COLO829 (cell line): ENCODE data around the gene ADAM29.

ENCODE experiments used
- DNase-seq: peaks from one replicate; pipeline ENCODE4 v3.0.0; 2012; ENCODE audit warnings: low spot score

Gene ADAM29

DNA sequence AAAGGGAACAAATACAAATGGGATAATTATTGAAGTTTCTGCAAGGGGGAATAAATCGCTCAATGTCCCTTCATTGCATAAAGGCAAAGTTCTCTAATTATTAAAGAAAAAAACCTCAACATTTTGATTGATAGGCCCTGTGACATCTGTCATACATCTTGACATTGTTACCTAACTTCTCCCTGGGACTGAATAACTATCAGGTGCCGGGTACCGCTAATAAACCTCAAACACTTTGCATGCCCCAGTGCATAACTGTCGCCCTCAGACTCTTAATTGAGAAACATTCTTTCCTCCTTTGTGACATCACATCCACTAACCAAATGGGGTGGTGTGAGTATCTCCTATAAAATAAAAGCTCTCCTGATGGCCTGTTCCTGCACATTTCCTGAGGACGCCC, at the start of gene ADAM29:
ADAM29 (plus strand) TSS at position 301 of the 400 bp plus-strand sequence. CDS start 57,168 bp downstream, outside the sequence.
- no peak for DNase-seq

DNA sequence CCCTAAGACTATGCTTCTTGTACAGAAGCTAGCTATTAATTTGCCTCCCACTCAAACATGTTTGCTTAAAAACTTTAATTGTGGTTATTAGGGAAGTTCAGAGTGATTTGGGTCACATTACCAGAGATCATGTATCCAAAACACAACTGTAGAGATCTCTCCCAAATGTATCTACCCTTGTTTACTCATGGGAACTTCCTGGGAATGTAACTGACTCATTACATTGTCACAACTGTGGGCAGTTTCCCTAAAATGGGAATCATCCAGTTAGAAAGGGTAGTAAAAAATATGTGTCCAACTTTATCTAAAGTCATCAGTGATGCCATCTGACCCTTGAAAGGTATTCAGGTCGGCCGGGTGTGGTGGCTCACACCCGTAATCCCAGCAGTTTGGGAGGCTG, 48.8 kb upstream of the ADAM29 start:
- no peak for DNase-seq

GRCh38 chr4:174870311-174870710, 47.8 kb upstream of the ADAM29 start:
- DNase-seq, result no peak

DNA sequence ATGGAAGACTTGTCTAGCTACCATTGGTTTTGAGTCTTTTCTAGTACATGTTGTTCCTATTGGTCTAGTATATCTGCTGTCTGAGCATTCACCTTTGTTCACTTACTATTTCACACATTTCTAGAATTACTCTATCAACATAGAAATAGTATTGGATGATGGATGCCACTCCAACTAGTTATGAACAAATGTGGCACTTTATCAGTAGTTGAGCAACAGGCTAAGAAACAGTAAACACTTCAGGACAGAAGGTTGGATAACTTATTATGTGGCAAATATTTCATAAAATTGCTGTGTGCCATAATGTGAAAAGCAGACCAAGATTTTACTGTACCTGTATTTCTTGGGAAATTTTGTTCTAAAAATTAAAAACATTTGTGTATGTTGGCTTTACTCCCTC, 46.8 kb upstream of the ADAM29 start:
- DNase-seq, result no peak

GRCh38 chr4:174873146-174873545, 45.0 kb upstream of the ADAM29 start:
- DNase-seq, result peak; percentile 56

GRCh38 chr4:174873931-174874330, 44.2 kb upstream of the ADAM29 start:
- peak; percentile 45 for DNase-seq

- no peak for DNase-seq
Observed at GRCh38 chr4:174874898-174875297, 43.3 kb upstream of the ADAM29 start.

GRCh38 chr4:174880001-174880400, 38.2 kb upstream of the ADAM29 start:
- DNase-seq, result no peak

DNA sequence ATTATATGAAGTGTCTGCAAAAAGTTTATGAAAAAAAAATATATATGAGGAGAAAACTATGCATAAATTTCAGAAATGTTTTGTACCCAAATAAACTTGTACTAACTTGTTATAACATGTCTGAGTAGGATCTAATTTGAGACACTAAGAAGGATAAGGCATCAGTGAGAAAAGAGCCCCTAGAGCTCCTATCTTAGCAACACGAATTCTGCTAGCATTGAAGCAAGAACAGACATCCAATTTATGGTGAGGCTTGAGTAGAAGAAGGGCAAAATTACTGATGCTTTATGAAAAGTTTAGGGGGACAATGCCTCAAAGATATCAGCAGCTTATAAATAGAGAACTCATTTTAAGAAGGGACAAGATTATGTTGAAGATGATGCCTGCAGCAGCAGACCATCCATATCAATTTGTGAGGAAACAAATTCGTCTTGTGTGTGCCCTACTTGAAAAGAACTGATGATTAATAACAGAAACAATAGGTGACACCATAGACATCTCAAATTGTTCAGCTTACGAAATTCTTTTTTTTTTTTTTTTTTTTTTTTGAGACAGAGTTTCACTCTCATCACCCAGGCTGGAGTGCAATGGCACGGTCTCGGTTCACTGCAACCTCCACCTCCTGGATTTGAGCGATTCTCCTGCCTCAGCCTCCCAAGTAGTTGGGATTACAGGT, 35.7 kb upstream of the ADAM29 start:
- DNase-seq, result no peak

- no peak for DNase-seq
Observed at GRCh38 chr4:174907508-174907907, 10.7 kb upstream of the ADAM29 start.

DNA sequence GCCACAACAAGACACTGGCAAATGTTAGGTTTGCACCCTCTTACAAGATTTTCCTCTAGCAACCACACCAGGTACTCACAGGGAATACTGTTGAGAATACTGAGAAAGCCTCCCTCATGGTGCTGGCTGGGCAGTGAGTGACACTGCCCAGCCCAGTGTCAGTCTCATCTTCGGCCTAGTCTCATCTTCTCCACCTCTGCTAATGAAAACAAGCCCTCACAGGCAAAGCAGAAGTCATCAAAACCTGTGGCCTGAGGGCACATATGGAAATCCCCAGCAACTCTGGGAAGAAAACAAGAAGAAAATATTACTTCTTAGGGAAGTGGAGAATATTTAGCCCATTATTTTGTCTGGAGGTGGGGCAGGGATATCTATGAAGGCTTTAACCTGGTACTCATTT, 7.9 kb upstream of the ADAM29 start:
- no peak for DNase-seq

DNA sequence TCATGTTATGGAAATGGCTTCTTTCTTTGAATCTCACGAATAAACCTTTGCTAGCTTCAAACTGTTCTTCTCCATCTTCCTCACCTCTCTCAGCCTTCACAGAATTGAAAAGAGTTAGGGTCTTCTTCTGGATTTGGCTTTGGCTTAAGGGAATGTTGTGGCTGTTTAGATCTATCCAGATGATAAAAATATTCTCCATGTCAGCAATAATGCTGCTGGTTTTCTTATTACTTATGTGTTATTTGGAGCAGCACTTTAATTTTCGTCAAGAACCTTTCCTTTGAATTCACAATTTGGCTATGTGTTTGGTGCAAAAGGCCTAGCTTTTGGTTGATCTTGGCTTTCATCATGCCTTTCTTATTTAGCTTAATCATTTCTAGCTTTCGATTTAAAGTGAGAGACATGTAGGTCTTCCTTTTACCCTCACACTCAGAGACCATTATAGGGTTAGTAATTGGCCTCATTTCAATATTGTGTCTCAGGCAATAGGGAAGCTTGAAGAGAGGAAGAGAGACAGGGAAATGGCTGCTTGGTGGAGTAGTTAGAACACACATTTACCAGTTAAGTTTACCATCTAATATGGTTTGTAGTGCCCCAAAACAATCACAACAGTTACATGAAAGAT, 5.1 kb upstream of the ADAM29 start:
- no peak for DNase-seq

DNA sequence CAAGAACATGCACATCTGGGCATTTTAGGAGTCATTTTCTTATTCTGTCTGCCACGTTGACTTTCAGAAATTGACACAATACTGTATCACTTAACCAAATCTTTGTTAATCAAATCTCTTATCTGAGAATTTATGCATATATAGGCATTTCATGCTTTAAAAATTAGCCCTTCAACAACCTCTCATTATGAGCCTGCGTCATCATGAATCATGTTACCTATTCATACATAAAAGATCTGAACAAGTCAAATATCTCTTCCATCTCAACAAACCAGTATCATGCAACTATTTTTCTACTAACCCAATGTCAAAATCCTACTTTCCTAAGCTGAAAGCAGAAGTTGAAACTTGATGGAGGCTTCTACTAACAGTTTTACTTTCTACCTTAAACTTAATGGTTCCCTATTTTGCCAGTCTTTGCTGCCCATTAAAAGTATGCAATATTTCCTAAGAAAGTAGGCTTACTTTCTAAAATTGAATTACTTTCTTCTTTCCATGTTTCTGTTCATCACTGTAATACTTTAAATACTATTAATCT, 1.8 kb downstream of the ADAM29 start:
- DNase-seq, result no peak

DNA sequence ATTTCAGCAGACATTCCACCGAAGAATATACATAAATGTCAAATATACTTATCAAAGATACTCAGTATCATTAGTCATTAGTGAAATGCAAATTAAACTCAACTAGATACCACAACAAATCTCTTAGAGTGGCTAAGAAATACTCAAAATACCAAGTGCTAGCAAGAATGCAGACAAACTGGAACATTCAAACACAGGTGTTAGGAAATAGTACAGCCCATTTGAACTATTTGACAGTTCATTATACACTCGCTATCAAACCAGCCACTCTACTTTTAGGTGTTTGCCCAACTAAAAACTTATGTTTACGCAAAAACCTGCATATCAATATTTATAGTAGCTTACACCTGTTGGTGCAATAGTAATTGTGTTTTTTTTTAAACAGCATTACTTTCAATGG, 8.8 kb downstream of the ADAM29 start:
- no peak for DNase-seq

- no peak for DNase-seq
Observed at GRCh38 chr4:174928174-174928573, 10.0 kb downstream of the ADAM29 start.

DNA sequence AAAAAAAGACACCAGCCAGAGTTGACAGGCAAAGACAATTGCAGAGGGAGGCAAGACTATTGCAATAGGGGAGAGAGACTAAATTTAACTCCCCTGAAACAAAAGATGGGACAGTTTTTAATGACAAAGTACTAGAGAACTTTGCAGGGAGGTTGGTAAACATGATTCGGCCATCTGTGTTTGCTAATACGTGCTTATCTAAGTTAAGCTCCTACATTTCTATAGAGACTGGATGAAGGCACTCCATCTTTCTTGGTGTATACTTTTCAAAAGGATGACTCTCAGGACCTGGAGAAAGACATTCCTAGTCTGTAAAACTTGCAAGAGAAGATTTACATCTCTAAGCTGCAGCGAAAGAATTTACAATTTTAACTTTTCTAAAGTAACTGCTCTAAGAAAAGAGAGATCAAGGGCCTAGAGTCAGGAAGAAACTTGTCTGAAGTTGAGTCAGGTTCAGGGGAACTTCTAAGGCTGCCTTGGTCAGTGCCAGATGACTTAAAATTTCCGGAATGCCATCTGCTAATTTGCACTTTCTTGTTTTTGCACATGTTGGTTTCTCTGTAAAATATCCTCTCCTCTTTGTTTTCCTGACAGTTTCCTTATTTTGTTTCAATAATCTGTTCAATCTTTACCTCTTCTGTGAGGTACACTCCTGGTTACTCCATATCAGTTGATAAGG, 10.6 kb downstream of the ADAM29 start:
- no peak for DNase-seq

- DNase-seq, result no peak
Observed at GRCh38 chr4:174929346-174929745, 11.2 kb downstream of the ADAM29 start.

DNA sequence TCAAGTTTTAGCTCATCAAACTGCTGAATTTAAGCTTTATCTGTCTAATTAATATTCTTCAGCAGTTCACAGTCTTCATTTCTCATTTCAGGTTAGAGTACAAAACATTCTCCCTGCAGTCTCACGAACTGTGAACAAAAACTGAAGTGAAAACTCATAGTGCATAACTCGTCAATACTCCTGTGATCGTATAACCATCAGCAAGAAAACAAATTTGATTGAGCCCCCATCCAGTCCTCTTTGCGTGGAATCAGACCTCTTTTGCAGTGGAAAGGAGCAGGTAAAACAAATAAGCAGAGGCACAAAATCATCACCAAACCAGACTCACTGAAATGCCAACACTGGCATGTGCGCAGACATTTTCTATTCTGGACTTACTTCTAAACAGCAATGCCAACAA, 12.7 kb downstream of the ADAM29 start:
- DNase-seq, result no peak

- no peak for DNase-seq
Observed at GRCh38 chr4:174933083-174933482, 14.9 kb downstream of the ADAM29 start.

- DNase-seq, result no peak
Observed at GRCh38 chr4:174934360-174934759, 16.2 kb downstream of the ADAM29 start.

DNA sequence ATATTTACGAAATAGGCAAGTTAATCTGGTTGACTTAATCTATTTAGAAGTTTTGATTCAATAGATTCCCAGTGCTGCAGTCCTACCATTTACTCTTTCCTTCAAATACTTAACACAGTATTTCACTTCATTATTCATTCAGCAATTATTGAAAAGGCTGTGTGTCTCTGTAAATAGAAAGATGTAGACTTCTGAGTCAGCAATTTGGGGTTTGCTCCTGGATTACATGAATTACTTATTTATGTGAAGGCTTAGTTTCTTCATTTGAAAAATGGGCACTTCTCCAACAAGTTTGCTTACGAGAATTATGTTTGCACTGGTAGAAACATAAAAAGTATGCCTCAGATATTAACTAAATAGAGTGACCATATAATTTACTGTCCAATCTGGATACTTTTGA, 17.4 kb downstream of the ADAM29 start:
- DNase-seq, result peak; percentile 6

DNA sequence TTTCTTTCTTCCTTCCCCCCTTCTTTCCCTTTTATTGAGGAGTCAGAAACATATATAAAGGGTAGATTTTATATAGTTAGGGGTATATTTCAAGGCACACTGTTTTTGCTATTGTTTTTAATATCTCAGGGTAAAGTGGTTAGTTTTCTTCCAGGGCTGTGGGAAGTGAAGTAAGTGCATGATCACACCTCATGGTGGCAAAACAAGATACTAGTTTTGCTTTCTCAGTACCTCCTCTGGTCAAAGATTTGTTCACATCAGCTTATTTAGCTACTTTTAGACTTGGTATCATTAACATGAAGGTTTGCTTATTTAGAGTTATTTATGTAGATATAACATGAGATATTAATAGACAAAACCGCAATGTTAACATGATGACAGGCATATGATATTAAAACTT, 21.8 kb downstream of the ADAM29 start:
- no peak for DNase-seq

- DNase-seq, result no peak
Observed at GRCh38 chr4:174946246-174946645, 28.1 kb downstream of the ADAM29 start.
